ENCODE results near the gene ISCA2. TPM values are rescaled to one million over a fixed set of nuclear protein-coding genes. Genes with fewer than 3 reads are reported as not detected.

Gene ISCA2
- 21.7 and 22.6 TPM in 2 replicates for total RNA-seq
- polyA plus RNA-seq: 25.7 and 29.6 TPM in 2 replicates
- 29.9 and 30.6 TPM in 2 replicates for polyA plus RNA-seq (2011; cell fraction: cytosol; rRNA removed)
- polyA plus RNA-seq (2011; cell fraction: nucleus; rRNA removed): 11.3 and 13.2 TPM in 2 replicates
- 13.3 and 17.7 TPM in 2 replicates for polyA plus RNA-seq (2012)
- polyA minus RNA-seq: 5.1 and 5.4 TPM in 2 replicates
- polyA minus RNA-seq (2011; cell fraction: cytosol; rRNA and poly(A)+ RNA removed): 3.7 TPM
- polyA minus RNA-seq (2011; cell fraction: nucleus; rRNA and poly(A)+ RNA removed): 2.6 and 4.0 TPM in 2 replicates
- percentile 70 among the genes with signal in this experiment for Bru-seq, nascent RNA
- BruChase-seq, experiment 1, labeled RNA remaining after a 6-hour chase: percentile 59 among the genes with signal in this experiment
- BruChase-seq, experiment 2, labeled RNA remaining after a 2-hour chase: percentile 65 among the genes with signal in this experiment
- long read RNA-seq, transcript ISCA2-204 (4 exons, 2,626 nt): major isoform, 131 of 149 reads
- long read RNA-seq, partial matches to known transcripts: 12 of 149 reads
- long read RNA-seq, other reads (novel, unspliced or antisense): 3 of 149 reads

GRCh38 chr14:74493343-74494261 lies at the start of gene ISCA2:
TSS of gene ISCA2 (plus strand) at chr14:74493765. CDS start at chr14:74493775, 10 bp downstream.
- dilution Hi-C loops (cut with MboI; ENCODE audit: extremely low pct_ligation_motif_present, low sequenced_read_pairs): no loop called here
- no peaks in the 10 kb centered on the region for H3K9me1 ChIP-seq (replicated peaks; ENCODE audit: control insufficient read depth, extremely low read depth, insufficient read depth, low read length)
- intact Hi-C loops (cut with micrococcal nuclease): loop anchor here (5.0 kb wide), 1 partner anchor 79 kb away; no protein-coding TSS in a partner anchor
- DNase-seq (ENCODE audit: low read depth, low spot score): peak; percentile 99
- no TSS peak for BruUV-seq (replicated peaks)
- TF ChIP-seq CTCF (IDR thresholded peaks at IDR 0.05; ENCODE audit: extremely low read depth in 1 of 2, insufficient read depth in 1 of 2, low read depth in 1 of 2, low read length in 2 of 2) (no peak), MAX (IDR thresholded peaks at IDR 0.05; ENCODE audit: insufficient read depth, insufficient read length) (no peak), POLR2AphosphoS5 (IDR thresholded peaks at IDR 0.05; ENCODE audit: insufficient read depth, low read depth, low read length) (peak; percentile 52), JUN (IDR thresholded peaks at IDR 0.05; ENCODE audit: borderline replicate concordance, insufficient read depth, insufficient read length, low read depth) (no peak), MYC (IDR thresholded peaks at IDR 0.05; ENCODE audit: low read depth, low read length) (no peak)
- no peaks in the 10 kb centered on the region for H3K27me3 ChIP-seq (ENCODE audit: control insufficient read depth in 2 of 2, insufficient read depth in 2 of 2, low read length in 2 of 2)
- H3K9ac ChIP-seq (replicated peaks; ENCODE audit: extremely low read depth, insufficient read depth, low read length): peak within 1 kb of the TSS; percentile 86
- peak within 1 kb of the TSS; percentile 91 to 98 (median 93) for H3K4me3 ChIP-seq (replicated peaks in 1 of 3; ENCODE audit: insufficient read depth in 1 of 3, low read depth in 1 of 3, low read length in 3 of 3)
- peak within 1 kb of the TSS; percentile 100 for H3K4me2 ChIP-seq (ENCODE audit: insufficient read depth, low read length)
- no peaks in the 10 kb centered on the region for H3K9me3 ChIP-seq (replicated peaks; ENCODE audit: control insufficient read depth, insufficient read depth, low read length)
- H3K4me1 ChIP-seq (ENCODE audit: control insufficient read depth, extremely low read depth, insufficient read depth, low read length): peaks cover 47% of the 10 kb centered on the region
- no peaks in the 10 kb centered on the region for H4K20me1 ChIP-seq (replicated peaks; ENCODE audit: control insufficient read depth, extremely low read depth, insufficient read depth, low read length)
- no peaks in the 10 kb centered on the region for H3K36me3 ChIP-seq (ENCODE audit: control insufficient read depth in 2 of 2, extremely low read depth in 1 of 2, insufficient read depth in 2 of 2, low read length in 2 of 2)
- peak within 1 kb of the TSS; percentile 76 for H3K27ac ChIP-seq (ENCODE audit: insufficient read depth, low read depth, low read length)
- peak; percentile 91 for FAIRE-seq
- peak within 1 kb of the TSS; percentile 93 for H2AFZ ChIP-seq (ENCODE audit: low read depth, low read length)
- CTCF ChIA-PET: interaction anchor here (0.8 to 1.1 kb wide), 4 partner anchors 15 to 133 kb away, joined by 3 to 4 read pairs (median 4); no protein-coding TSS in a partner anchor
- H3K79me2 ChIP-seq (ENCODE audit: control insufficient read depth, insufficient read depth, low read length): peaks cover 20% of the 10 kb centered on the region
- POLR2A ChIA-PET: interaction anchor here (0.6 kb wide), 1 partner anchor 412 kb away, joined by 4 read pairs; no protein-coding TSS in a partner anchor
